Measurements from ENCODE around the gene ZBTB3. TPM values are rescaled to one million over a fixed set of nuclear protein-coding genes. Genes with fewer than 3 reads are reported as not detected.

ZBTB3 gene
- total and polyA plus RNA-seq, 2 of the 13 experiments (the other 11 are each of a cell fraction or from before 2014, with no cell fraction given): 3.4 to 5.2 TPM

DNA sequence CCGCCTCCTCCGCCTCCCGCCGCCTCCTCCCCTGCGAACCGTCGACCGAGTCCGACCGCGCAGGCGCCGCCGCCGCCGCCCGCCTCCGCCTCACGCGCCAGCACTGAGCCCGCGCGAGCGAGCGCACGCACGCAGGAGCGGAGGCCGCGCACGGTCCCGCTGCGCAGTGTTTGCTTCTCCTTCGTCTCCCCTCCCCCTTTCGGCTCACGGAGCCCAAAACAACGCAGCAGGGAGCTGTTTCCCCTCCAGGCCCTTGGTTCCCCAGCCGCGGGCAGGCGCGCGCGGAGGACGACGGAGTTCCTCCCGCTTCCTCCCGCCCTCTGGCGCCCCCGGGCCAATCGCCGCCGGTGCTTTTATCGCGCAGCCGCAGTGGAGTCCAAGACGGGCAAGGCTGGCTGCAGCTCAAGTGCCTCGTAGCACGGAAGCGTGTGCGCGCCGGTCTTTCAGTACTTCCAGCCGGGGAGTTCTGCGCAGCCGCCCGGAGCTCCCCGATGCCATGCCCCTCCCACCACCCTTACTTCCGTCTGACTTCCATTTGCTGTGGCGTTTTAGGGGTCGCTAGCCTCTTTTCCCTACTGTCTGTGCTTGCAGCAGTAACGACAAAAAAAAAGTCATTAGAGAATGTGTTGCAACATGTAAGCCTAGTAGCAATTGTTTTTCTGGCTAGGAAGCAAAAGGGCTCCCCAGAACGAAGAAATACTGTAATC lies 26.6 kb downstream of the ZBTB3 start, which contains the start of gene HNRNPUL2 (continued):
- TF ChIP-seq, protein P1, sequence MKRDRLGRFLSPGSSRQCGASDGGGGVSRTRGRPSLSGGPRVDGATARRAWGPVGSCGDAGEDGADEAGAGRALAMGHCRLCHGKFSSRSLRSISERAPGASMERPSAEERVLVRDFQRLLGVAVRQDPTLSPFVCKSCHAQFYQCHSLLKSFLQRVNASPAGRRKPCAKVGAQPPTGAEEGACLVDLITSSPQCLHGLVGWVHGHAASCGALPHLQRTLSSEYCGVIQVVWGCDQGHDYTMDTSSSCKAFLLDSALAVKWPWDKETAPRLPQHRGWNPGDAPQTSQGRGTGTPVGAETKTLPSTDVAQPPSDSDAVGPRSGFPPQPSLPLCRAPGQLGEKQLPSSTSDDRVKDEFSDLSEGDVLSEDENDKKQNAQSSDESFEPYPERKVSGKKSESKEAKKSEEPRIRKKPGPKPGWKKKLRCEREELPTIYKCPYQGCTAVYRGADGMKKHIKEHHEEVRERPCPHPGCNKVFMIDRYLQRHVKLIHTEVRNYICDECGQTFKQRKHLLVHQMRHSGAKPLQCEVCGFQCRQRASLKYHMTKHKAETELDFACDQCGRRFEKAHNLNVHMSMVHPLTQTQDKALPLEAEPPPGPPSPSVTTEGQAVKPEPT (CRISPR knock-in tag; IDR thresholded peaks at IDR 0.05; ENCODE audit: low read depth): peak; percentile 95; the same call in 1 of the 2 replicates
- TF ChIP-seq ZNF550 (CRISPR knock-in tag; IDR thresholded peaks at IDR 0.05; ENCODE audit: borderline replicate concordance) (peak; percentile 26; the same call in 1 of the 2 replicates), SETDB1 (CRISPR knock-in tag; IDR thresholded peaks at IDR 0.05; ENCODE audit: borderline replicate concordance) (no peak), ZNF768 (CRISPR knock-in tag; IDR thresholded peaks at IDR 0.05) (peak; percentile 81), MAF1 (CRISPR knock-in tag; IDR thresholded peaks at IDR 0.05; ENCODE audit: borderline replicate concordance) (peak; percentile 82; the same call in 1 of the 2 replicates), HNF4A (CRISPR knock-in tag; IDR thresholded peaks at IDR 0.05) (no peak), ZNF792 (CRISPR knock-in tag; IDR thresholded peaks at IDR 0.05) (peak; percentile 80), ADNP (CRISPR knock-in tag; IDR thresholded peaks at IDR 0.05) (no peak), NR2C2 (CRISPR knock-in tag; IDR thresholded peaks at IDR 0.05; ENCODE audit: borderline replicate concordance) (peak; percentile 70), KLF9 (CRISPR knock-in tag; IDR thresholded peaks at IDR 0.05; ENCODE audit: low read depth) (peak; percentile 52; the same call in 1 of the 2 replicates), NFKBIZ (CRISPR knock-in tag; IDR thresholded peaks at IDR 0.05) (0 out of 2 replicates have a peak, but pooled peaks have one; percentile 71), DNMT1 (CRISPR knock-in tag; IDR thresholded peaks at IDR 0.05) (peak; percentile 75; the same call in 1 of the 2 replicates)
- TF ChIP-seq, protein P2, sequence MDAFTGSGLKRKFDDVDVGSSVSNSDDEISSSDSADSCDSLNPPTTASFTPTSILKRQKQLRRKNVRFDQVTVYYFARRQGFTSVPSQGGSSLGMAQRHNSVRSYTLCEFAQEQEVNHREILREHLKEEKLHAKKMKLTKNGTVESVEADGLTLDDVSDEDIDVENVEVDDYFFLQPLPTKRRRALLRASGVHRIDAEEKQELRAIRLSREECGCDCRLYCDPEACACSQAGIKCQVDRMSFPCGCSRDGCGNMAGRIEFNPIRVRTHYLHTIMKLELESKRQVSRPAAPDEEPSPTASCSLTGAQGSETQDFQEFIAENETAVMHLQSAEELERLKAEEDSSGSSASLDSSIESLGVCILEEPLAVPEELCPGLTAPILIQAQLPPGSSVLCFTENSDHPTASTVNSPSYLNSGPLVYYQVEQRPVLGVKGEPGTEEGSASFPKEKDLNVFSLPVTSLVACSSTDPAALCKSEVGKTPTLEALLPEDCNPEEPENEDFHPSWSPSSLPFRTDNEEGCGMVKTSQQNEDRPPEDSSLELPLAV (CRISPR knock-in tag; conservative IDR thresholded peaks at IDR 0.05; ENCODE audit: low read depth): peak; percentile 52; the same call in 1 of the 2 replicates
- TF ChIP-seq, protein P3, sequence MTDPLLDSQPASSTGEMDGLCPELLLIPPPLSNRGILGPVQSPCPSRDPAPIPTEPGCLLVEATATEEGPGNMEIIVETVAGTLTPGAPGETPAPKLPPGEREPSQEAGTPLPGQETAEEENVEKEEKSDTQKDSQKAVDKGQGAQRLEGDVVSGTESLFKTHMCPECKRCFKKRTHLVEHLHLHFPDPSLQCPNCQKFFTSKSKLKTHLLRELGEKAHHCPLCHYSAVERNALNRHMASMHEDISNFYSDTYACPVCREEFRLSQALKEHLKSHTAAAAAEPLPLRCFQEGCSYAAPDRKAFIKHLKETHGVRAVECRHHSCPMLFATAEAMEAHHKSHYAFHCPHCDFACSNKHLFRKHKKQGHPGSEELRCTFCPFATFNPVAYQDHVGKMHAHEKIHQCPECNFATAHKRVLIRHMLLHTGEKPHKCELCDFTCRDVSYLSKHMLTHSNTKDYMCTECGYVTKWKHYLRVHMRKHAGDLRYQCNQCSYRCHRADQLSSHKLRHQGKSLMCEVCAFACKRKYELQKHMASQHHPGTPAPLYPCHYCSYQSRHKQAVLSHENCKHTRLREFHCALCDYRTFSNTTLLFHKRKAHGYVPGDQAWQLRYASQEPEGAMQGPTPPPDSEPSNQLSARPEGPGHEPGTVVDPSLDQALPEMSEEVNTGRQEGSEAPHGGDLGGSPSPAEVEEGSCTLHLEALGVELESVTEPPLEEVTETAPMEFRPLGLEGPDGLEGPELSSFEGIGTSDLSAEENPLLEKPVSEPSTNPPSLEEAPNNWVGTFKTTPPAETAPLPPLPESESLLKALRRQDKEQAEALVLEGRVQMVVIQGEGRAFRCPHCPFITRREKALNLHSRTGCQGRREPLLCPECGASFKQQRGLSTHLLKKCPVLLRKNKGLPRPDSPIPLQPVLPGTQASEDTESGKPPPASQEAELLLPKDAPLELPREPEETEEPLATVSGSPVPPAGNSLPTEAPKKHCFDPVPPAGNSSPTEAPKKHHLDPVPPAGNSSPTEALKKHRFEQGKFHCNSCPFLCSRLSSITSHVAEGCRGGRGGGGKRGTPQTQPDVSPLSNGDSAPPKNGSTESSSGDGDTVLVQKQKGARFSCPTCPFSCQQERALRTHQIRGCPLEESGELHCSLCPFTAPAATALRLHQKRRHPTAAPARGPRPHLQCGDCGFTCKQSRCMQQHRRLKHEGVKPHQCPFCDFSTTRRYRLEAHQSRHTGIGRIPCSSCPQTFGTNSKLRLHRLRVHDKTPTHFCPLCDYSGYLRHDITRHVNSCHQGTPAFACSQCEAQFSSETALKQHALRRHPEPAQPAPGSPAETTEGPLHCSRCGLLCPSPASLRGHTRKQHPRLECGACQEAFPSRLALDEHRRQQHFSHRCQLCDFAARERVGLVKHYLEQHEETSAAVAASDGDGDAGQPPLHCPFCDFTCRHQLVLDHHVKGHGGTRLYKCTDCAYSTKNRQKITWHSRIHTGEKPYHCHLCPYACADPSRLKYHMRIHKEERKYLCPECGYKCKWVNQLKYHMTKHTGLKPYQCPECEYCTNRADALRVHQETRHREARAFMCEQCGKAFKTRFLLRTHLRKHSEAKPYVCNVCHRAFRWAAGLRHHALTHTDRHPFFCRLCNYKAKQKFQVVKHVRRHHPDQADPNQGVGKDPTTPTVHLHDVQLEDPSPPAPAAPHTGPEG (CRISPR knock-in tag; IDR thresholded peaks at IDR 0.05): peak; percentile 91
